GM12892 (cell line): ENCODE results near the gene SMOC2.

Experiments
- DNase-seq: peaks from one replicate; pipeline ENCODE4 v3.0.0; 2011; ENCODE audit not compliant: insufficient read length
- FAIRE-seq: peaks from 2 replicates; lab custom pipeline; 2011; peaks lifted over from hg19 to GRCh38; lab: Jason Lieb, UNC
- POLR2A ChIP-seq: IDR thresholded peaks from 2 replicates; pipeline ENCODE4 v1.6.1; 2011; ENCODE audit warnings: low read depth, low read length, control low read depth
- POLR2AphosphoS5 ChIP-seq: IDR thresholded peaks from 2 replicates; pipeline ENCODE4 v1.6.1; 2011; ENCODE audit warnings: low read depth, low read length, control low read depth
- TAF1 ChIP-seq: IDR thresholded peaks from 2 replicates; pipeline ENCODE4 v1.6.1; 2011; ENCODE audit warnings: low read depth, mild to moderate bottlenecking, control low read depth, low read length, borderline replicate concordance

Gene SMOC2

DNA sequence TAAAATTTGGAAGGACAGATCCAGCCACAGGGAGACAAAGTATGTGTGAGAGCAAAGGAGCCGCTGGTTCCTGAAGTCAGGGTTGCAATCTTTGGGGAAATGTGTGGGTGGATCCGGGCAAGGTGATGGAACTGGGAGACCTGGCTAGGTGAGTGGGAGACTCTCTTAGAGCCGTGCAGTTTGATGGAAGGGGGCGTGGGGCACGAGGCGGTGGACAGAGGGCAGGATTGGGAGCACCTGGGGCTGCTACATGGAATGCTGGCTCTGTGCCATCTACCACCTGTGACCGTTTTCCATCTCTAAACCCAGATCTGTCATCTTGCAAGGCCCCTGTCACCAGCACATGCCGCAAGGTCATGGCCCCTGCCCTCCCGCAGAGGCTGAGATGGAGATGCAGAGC lies 268.4 kb downstream of the SMOC2 start:
- no peak for FAIRE-seq

DNA sequence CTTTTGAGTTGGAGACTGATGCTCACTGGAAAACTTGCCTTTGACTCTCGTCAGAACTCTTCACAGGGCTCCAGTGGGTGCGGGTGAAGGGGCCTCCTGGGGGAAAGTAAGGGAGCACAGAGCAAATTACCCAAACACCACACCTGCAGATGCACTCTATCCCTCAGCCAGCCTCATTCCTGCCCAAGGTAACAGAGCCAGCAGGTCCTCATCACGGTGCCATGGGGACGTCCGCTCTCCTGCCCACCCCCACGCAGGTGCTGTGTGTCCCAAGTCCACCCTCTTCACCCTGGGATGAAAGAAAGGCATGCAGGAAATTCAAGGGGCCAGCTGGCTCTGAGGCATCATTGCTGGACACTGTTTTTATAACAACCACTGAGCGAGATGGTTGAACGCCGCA lies 269.0 kb downstream of the SMOC2 start:
- DNase-seq (no peak), FAIRE-seq (no peak)
- no peak for TF ChIP-seq POLR2AphosphoS5
- no peak for TF ChIP-seq POLR2A
- no peak for TF ChIP-seq TAF1

More for the DNA sequence above, 268.4 kb downstream of the SMOC2 start:
- TF ChIP-seq POLR2AphosphoS5 (no peak), POLR2A (no peak), TAF1 (no peak)
- DNase-seq: no peak

DNA sequence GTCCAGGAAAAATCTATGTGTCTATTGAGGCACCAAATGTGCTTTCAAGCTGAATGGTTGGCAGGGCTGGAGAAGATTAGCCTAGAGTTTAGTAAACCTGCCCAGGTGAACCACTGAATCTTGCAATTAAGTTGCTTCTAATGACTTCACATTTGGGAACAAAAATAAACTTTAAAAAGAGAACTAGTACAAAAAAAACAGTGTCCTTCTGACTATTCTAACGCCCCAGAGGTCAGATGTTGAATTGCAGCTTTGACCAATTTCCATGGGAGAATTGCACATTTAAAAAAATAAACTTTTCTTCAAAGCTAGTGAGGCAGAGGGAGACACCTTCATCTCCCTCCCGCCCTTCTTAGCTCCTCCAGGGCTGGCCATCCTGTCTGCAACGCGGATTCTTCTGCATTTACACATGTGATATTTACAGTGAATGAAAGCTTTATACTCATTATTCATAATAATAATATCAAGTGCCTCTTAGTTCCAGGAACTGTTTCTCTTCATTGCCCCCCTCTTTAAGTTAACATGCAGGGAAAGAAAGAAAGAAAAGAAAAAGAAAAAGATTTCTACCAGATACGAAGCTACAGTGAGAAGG lies 270.2 kb downstream of the SMOC2 start:
- no peak for TF ChIP-seq POLR2A
- no peak for TF ChIP-seq POLR2AphosphoS5
- TF ChIP-seq TAF1: no peak
- FAIRE-seq (no peak), DNase-seq (no peak)

DNA sequence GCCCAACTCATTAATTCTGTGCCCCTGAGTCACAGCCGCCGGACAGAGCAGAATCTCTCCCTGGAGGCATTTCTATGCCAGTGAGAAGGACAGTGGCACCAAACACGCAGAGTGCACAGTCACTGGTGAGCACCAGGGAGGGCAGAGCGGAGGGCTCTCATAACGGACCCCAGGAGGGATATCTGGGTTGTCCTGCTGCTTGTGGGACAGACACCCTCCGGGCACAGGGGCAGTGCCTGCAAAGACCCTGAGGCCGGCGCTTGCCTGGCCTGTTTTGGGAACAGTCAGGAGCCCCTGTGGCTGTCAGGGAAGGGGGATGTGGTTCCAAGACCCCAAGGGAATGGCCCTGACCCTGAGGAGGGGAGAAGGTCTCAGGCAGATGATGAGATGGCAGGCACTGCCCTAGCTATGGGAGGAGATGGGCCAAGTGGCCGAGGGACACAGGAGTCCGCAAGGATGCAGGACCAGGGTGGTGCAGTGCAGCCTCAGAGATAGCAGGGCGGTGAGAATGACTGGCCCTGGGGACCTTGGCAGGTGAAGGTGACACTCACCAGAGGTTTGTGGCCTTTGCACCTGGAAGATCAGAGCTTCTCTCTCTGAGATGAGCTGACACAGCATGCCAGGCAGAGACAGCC lies 270.8 kb downstream of the SMOC2 start:
- DNase-seq (no peak), FAIRE-seq (no peak)
- no peak for TF ChIP-seq POLR2A
- TF ChIP-seq TAF1: no peak
- TF ChIP-seq POLR2AphosphoS5: no peak

DNA sequence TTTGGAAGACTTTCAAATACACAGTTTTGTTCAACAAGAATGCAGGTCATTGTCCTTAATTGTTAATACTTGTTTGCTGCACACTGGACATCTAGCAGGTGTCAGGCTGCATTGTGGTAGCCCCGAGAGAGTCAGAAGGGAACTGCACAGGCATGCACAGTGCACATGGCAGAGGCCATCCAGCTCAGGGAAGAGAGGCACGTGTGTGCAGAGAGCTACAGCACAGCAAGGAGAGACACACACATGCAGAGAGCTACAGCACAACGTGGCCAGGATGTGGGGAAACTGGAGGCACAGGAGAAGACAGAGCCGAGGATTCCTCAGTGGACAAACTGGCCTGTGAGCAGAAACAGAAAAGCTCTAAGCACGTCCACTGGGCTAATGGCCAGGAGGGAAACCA lies 272.0 kb downstream of the SMOC2 start:
- no peak for TF ChIP-seq TAF1
- TF ChIP-seq POLR2AphosphoS5: no peak
- TF ChIP-seq POLR2A: no peak
- DNase-seq (no peak), FAIRE-seq (no peak)

DNA sequence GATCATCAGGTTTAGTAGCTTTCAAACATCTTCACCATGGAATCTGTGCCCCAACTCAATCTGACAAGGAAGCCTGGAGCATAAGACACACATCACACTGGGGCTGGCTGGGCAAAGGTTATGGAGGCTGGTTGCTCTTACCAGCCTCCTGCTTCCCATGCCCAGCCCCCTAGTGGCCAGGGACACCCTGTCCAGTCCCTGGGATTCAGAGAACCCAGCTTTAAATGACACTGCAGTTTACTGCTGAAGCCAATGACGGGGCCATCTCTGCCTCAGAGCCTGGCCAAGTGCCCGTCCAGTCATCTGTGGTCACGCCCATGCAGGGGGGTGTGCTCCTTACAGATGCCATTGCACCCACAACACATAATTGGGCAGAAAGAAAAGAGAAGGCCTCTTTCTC lies 272.9 kb downstream of the SMOC2 start:
- no peak for TF ChIP-seq TAF1
- TF ChIP-seq POLR2AphosphoS5: no peak
- TF ChIP-seq POLR2A: no peak
- DNase-seq (no peak), FAIRE-seq (no peak)

DNA sequence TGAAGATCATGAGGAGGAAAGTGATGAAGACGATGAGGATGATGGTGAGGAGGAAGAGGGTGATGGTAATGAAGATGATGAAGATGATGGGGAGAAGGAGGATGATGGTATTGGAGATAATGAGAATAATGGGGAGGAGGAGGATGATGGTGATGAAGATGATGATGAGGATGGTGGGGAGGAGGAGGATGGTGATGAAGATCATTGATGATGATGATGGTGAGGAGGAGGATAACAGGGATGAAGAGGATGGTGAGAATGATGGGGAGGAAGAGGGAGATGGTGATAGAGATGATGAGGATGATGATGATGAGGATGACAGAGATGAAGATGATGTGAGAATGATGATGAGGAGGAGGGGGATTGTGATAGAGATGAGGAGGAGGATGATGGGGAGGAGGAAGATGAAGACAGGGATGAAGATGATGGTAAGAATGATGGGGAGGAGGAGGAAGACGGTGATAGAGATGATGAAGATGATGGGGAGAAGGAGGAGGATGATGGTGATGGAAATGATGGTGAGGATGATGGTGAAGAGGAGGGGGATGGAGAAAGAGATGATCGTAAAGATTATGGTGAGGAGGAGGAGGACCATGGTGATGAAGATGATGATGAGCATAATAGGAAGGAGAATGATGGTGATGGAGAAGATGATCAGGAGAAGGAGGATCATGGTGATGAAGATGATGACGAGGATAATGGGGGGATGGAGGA lies 273.7 kb downstream of the SMOC2 start:
- TF ChIP-seq POLR2A (no peak), TAF1 (no peak), POLR2AphosphoS5 (no peak)
- no peak for DNase-seq
- FAIRE-seq: no peak

DNA sequence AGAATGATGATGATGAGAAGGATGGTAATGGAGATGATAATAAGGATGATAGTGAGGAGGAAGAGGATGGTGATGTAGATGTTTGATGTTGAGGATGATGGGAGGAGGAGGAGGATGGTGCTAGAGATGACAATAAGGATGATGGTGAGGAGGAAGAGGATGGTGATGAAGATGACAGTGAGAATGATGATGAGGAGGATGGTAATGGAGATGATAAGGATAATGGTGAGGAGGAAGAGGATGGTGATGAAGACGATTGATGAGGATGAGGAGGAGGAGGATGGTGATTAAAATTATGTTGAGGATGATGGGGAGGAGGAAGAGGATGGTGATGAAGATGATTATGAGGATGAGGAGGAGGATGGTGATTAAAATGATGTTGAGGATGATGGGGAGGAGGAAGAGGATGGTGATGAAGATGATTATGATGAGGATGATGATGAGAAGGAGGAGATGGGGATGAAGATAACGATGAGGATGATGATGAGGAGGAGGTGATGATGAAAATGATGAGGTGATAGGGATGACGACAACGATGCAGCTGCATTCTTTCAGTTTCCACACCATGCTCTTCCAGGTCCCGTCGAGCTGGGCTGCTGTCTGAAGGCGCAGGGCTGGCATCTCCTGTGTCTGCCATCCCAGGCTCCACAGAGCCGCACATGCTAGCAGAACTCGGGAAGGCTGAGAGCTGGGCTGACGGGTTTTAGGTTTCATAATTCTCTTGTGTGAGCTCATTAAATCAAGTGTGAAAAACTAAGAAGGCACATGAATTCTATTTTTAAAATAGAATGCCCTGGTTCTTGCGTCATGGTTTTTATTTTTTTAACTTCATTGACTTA lies 274.9 kb downstream of the SMOC2 start:
- no peak for FAIRE-seq
- no peak for TF ChIP-seq TAF1
- TF ChIP-seq POLR2AphosphoS5: no peak
- no peak for TF ChIP-seq POLR2A
- DNase-seq: no peak

DNA sequence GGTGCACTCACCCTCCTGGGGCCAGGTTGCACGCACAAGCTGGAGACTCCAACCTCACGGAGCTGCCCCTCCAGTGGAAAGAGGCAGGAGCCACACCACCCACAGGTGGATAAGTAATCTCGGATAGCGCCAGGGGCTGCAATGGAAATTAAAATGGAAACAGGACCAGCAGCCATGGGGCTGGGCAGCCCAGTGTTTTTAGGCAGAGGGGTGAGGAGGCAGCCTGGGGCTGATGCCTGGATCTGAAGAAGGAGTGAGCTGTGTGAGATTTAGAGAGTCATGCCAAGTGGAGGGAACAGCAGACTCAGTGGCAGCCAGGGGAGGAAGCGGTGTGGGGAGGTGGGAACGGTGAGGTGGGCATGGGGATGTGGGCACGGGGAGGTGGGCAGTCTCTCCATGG lies 275.6 kb downstream of the SMOC2 start:
- no peak for FAIRE-seq
- TF ChIP-seq POLR2AphosphoS5: no peak
- TF ChIP-seq TAF1: no peak
- TF ChIP-seq POLR2A: no peak
- no peak for DNase-seq

DNA sequence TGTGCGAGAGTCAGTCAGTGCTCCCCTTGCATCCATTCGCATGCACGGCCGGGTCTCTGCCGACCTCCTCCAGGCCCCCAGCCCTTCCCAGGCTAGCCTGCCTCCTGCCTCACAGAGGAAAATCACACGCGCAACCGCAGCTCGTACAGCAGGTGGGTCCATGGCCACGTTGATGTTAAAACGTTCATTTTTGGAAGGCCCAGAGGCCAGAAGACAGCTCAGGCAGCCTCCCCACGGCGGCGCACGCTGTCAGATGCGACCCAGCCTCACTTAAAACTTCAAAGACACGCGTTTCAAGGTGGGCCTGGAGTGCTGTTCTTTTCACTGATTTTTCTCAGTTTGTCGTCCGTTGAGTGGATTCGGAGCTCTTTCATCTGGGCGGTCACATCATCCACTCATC lies 276.5 kb downstream of the SMOC2 start:
- DNase-seq (no peak), FAIRE-seq (no peak)
- TF ChIP-seq POLR2A (no peak), TAF1 (no peak)
